ENCODE measurements around the gene LDAH.

The LDAH gene

DNA sequence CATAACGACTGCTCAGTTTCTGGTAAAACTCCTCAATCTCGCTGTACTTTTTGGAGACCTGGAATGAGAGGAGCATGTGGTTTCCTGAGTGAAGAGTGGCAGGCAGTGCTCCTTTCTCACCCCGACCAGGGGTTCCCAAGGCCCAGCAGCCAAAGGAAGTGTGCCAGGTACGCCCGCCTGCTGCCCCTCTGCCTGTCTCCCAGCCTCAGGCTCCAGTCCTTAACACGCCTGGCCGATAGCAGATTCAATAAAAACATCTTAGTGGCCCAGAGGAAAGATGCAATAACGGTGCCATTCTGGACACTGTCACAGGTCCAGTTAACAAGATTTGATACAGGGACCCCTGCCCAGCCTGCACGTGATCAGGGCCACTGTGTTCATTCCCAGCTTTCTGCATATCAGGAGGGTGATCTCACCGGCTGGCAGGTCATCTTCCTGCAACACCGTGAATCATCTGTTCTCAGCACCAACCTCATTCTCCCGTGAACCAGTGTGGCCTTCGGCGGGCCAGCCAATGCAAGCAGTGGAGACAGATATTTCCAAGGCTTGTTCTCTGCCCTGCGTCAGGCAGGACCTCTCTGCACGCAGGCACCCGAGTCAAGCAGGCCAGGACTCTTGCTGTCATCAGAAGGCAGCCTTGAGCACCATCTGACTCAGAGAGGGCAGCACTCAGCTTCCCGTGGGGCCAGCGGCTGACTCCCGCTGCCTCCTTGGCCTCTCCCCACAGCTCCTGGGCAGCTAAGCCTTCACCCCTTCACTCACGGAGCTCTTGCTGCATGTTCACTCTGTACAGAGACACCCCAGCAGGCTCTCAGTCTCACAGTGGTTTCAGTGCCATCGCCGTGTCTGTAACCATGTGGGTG is 181.5 kb downstream of the LDAH start:
- no peak for DNase-seq (ENCODE audit: low read depth in 2 of 2, low spot score in 1 of 2)

DNA sequence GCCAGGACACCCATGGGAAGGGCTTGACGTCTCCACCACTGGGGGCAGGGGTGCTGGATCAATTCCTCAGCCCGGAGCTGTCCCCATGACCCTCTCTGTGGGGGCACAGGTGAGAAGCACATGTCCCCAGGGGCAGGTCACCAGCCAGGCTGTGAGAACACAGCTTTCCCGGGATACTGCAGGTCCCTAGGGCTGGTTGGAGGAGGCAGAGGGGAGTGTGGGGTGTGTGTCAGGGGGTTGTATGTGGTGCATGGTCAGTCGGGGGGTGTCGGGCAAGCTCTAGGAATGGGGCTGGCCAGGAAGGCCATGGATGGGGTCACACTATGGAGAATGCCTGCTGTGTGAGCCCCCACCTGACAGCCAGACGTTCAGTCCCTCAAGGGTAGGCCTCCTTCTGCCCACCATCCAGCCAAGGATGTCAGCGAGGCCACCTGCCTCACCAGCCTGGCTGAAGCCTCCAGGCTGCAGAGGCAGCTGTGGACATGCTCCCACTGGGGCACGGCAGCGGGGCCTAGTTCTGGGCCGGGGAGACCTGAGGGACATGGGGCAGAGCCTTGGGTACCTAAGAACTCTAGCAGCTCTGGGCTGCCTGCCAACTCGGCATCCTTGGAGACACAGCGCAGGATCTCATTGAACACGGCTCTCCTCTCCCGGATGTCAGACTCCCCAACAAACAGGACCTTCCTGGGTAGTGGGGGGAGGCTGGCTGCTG is 182.3 kb downstream of the LDAH start:
- DNase-seq (ENCODE audit: low read depth in 2 of 2, low spot score in 1 of 2), result no peak

GRCh38 chr2:20638646-20639430 is 184.1 kb downstream of the LDAH start:
- DNase-seq (ENCODE audit: low read depth in 2 of 2, low spot score in 1 of 2), result no peak

- no peak for DNase-seq (ENCODE audit: low read depth in 2 of 2, low spot score in 1 of 2)
Observed at GRCh38 chr2:20638014-20638413, 184.9 kb downstream of the LDAH start.

DNA sequence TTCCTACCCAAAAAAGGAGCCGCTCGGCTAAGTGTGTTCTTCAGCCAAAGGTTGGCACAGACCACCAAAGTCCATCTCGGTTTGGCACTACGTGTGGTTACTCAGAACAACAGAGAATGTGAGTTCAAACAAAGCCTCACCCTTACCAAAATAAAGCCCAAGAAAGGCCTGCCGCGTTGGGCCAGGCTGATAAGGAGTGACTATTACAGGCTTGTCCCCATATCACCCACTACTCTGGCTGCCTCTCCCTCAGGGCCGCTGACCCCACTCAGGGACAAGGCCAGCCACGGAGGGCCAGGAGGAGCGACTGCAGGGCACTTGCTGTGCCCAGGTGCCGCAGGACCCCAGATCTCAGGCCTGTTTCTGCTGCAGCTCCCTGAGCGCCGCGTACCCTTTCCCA is 185.8 kb downstream of the LDAH start:
- no peak for DNase-seq (ENCODE audit: low read depth in 2 of 2, low spot score in 1 of 2)

DNA sequence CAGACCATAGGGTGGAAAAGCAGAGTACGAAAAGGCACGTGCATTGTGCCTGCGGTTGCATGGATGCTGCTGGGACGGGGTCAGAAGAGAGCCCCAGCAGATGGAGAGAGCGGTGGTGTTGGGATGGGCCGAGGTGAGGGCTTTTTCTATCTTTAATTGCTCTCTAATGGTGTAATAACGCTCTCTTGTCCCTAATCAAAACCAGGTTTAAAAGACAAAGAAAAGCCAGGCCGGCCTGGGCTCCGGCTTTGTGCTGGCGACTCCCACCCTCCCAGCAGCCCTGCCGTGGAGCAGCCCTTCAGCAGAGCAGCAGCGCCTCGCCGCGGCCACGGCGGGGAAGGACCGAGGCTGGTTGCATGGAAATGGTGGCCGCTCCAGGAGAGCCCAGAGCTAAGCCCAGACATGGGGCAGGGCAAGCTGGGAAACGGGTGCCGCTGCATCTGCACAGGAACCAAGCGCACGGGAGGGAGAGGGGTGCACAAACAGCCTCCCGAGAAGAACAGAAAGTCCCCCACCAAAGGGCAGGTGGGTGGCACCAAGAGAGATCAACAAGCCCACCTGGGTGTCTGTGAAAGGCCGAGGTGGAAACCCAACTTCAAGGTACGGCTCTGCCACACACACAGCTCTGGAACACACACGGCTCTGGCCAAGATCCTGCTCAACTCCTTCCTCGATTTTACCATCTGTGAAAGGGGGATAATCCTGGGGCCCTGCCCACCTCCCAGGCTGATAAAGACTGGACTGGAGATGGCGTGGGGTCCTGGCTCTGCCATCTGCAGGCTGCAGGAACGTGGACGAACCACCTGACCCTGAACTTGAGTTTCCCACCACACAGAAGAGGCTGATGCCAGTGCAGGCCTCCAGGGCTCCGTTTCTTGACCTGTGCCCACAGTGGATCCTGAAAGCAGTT is 187.0 kb downstream of the LDAH start:
- DNase-seq (ENCODE audit: low read depth in 2 of 2, low spot score in 1 of 2), result no peak

DNA sequence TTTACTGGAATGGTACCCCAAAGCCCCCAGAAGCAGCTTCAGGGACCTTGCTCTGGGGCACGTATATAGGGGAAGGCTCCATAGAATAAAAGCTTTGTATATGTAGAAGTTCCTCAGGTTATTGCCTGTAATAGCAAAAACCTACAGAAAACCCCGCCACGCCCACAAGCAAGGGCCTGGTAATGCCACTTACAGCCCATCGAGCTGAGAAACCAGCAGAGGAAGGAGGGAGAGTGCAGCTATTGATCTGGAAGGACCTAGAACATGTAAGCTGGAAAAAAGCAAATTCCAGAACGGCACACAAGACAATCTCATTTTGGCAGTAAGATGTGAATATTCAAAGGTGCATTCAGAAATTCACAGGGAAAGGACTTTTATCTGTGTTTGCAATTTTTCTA is 187.8 kb downstream of the LDAH start:
- no peak for DNase-seq (ENCODE audit: low read depth in 2 of 2, low spot score in 1 of 2)

GRCh38 chr2:20634507-20635112 is 188.3 kb downstream of the LDAH start:
- DNase-seq (ENCODE audit: low read depth in 2 of 2, low spot score in 1 of 2), result no peak

All from stimulated activated CD8-positive, alpha-beta memory T cell treated with anti-CD3 and anti-CD28 coated beads, Interleukin-4, amount 100 ng/mL, for 1 hour (primary cell).